SK-N-SH (cell line): ENCODE data around the gene BSN. TPM values are rescaled to one million over a fixed set of nuclear protein-coding genes. Genes with fewer than 3 reads are reported as not detected.

ENCODE experiments used
- CTCF ChIA-PET: fragments of 300-600, 350-600 bp; formaldehyde crosslinking; extraction: SDS; loops from one replicate; lab custom pipeline; 2021; lab: Yijun Ruan, JAX
- POLR2A ChIA-PET: fragments of 350-600 bp; sonication (Branson Sonifier 250); formaldehyde crosslinking; extraction: SDS; loops from one replicate; lab custom pipeline; 2020; ENCODE audit warnings: antibody characterized with exemption, inconsistent platforms; lab: Yijun Ruan, JAX
- DNase-seq: peaks from one replicate; pipeline ENCODE4 v3.0.0; 2012
- H2AFZ ChIP-seq: fragments of 200-600 bp; sonication (generic); 2 replicates; pipeline ENCODE4 v1.8.1; 2016; ENCODE audit warnings: antibody characterized with exemption, mild to moderate bottlenecking, low read depth
- H3F3A ChIP-seq: fragments of 200-600 bp; sonication (generic); replicated peaks from 2 replicates; pipeline ENCODE3; 2016; ENCODE audit warnings: antibody characterized with exemption, mild to moderate bottlenecking; ENCODE audit not compliant: insufficient read depth
- H3K27ac ChIP-seq, 2 experiments: fragments of 200-500 bp in 1 of 2; fragments of 200-600 bp in 1 of 2; sonication (Bioruptor generic) in 1 of 2; sonication (generic), shearing (Covaris generic) in 1 of 2; 2 replicates each; pipeline versions ENCODE4 v1.5.1 to v1.6.1; 2014 to 2016; ENCODE audit warnings: low read depth in 2 of 2, inconsistent platforms in 1 of 2, low read length in 1 of 2, mild to moderate bottlenecking in 1 of 2, mixed read lengths in 1 of 2
- H3K27me3 ChIP-seq: fragments of 200-600 bp; sonication (generic), shearing (Covaris generic); 2 replicates; pipeline ENCODE4 v1.6.1; 2016; ENCODE audit warnings: mixed run types; ENCODE audit not compliant: insufficient read depth
- H3K36me3 ChIP-seq, 2 experiments: fragments of 200-500 bp in 1 of 2; fragments of 200-600 bp in 1 of 2; sonication (Bioruptor generic) in 1 of 2; sonication (generic) in 1 of 2; replicated peaks in 1 of 2; 2 replicates each; pipeline versions ENCODE3 to v1.5.1; 2014 to 2016; ENCODE audit warnings: low read length in 1 of 2, mild to moderate bottlenecking in 1 of 2; ENCODE audit not compliant: insufficient read depth in 2 of 2, control insufficient read depth in 1 of 2
- H3K4me1 ChIP-seq, 2 experiments: fragments of 200-500 bp in 1 of 2; fragments of 200-600 bp in 1 of 2; sonication (Bioruptor generic) in 1 of 2; sonication (generic), shearing (Covaris generic) in 1 of 2; 2 replicates each; pipeline versions ENCODE4 v1.5.1 to v1.6.1; 2014 to 2016; ENCODE audit warnings: low read depth in 1 of 2, low read length in 1 of 2, mixed run types in 1 of 2; ENCODE audit not compliant: insufficient read depth in 2 of 2, control insufficient read depth in 1 of 2
- H3K4me2 ChIP-seq: fragments of 200-600 bp; sonication (generic), shearing (Covaris generic); 2 replicates; pipeline ENCODE4 v1.6.1; 2017; ENCODE audit warnings: mixed run types
- H3K4me3 ChIP-seq, 2 experiments: fragments of 200-500 bp in 1 of 2; fragments of 200-600 bp in 1 of 2; sonication (Bioruptor generic) in 1 of 2; sonication (generic), shearing (Covaris generic) in 1 of 2; 2 replicates each; pipeline versions ENCODE4 v1.5.1 to v1.8.1; 2014 to 2016; ENCODE audit warnings: low read depth in 2 of 2, inconsistent platforms in 1 of 2, low read length in 1 of 2, mild to moderate bottlenecking in 1 of 2, mixed read lengths in 1 of 2, moderate library complexity in 1 of 2
- H3K79me2 ChIP-seq: fragments of 200-600 bp; sonication (generic); 2 replicates; pipeline ENCODE4 v1.8.1; 2017; ENCODE audit warnings: mild to moderate bottlenecking; ENCODE audit not compliant: insufficient read depth
- H3K9ac ChIP-seq: fragments of 200-600 bp; sonication (generic); 2 replicates; pipeline ENCODE4 v1.6.1; 2017; ENCODE audit warnings: mixed run types
- H3K9me2 ChIP-seq: fragments of 200-600 bp; sonication (generic); 2 replicates; pipeline ENCODE4 v1.6.1; 2017; ENCODE audit warnings: mixed run types
- H3K9me3 ChIP-seq: fragments of 200-600 bp; sonication (generic); 2 replicates; pipeline ENCODE4 v1.6.1; 2017; ENCODE audit warnings: mixed run types, mild to moderate bottlenecking, moderate library complexity
- H4K20me1 ChIP-seq: fragments of 200-600 bp; sonication (generic); 2 replicates; pipeline ENCODE4 v1.6.1; 2017; ENCODE audit warnings: mild to moderate bottlenecking, mixed run types; ENCODE audit not compliant: insufficient read depth
- CHD2 ChIP-seq: fragments of 150-350 bp; IDR thresholded peaks from 2 replicates; pipeline ENCODE4 v1.6.1; 2018; ENCODE audit warnings: low read length; ENCODE audit not compliant: partially characterized antibody
- EP300 ChIP-seq, 2 experiments: IDR thresholded peaks; 2 replicates each; pipeline versions ENCODE4 v1.4.0 to v1.6.1; 2012; ENCODE audit warnings: borderline replicate concordance in 1 of 2, low read depth in 1 of 2, low read length in 1 of 2
- FOSL2 ChIP-seq: IDR thresholded peaks from 2 replicates; pipeline ENCODE4 v1.4.0; 2012; ENCODE audit warnings: low read depth, mild to moderate bottlenecking, moderate library complexity, borderline replicate concordance
- FOXM1 ChIP-seq: IDR thresholded peaks from 2 replicates; pipeline ENCODE4 v1.4.0; 2012; ENCODE audit warnings: low read depth, mild to moderate bottlenecking
- GABPA ChIP-seq: IDR thresholded peaks from 2 replicates; pipeline ENCODE4 v1.4.0; 2012; ENCODE audit warnings: low read depth, mild to moderate bottlenecking
- GATA2 ChIP-seq: sonication (generic); formaldehyde crosslinking; IDR thresholded peaks from 2 replicates; pipeline ENCODE4 v1.5.0; 2020; ENCODE audit warnings: mild to moderate bottlenecking, missing genetic modification reagents
- IRF3 ChIP-seq: fragments of 150-350 bp; IDR thresholded peaks from 2 replicates; pipeline ENCODE4 v1.6.1; 2016; ENCODE audit warnings: mild to moderate bottlenecking, low read depth, low read length
- MEF2A ChIP-seq: IDR thresholded peaks from 2 replicates; pipeline ENCODE4 v1.4.0; 2012; ENCODE audit warnings: low read depth, borderline replicate concordance
- NRF1 ChIP-seq: IDR thresholded peaks from 2 replicates; pipeline ENCODE4 v1.6.1; 2012; ENCODE audit warnings: low read depth, mild to moderate bottlenecking, low read length
- RAD21 ChIP-seq: IDR thresholded peaks from 2 replicates; pipeline ENCODE4 v1.6.1; 2012; ENCODE audit warnings: mild to moderate bottlenecking, low read length
- RXRA ChIP-seq: IDR thresholded peaks from 2 replicates; pipeline ENCODE4 v1.4.0; 2012; ENCODE audit warnings: low read depth, mild to moderate bottlenecking, borderline replicate concordance
- SMC3 ChIP-seq: IDR thresholded peaks from 2 replicates; pipeline ENCODE4 v1.6.1; 2012; ENCODE audit warnings: low read depth, low read length, improper control_type of control experiment
- TCF12 ChIP-seq: IDR thresholded peaks from 2 replicates; pipeline ENCODE4 v1.4.0; 2012
- YY1 ChIP-seq: IDR thresholded peaks from 2 replicates; pipeline ENCODE4 v1.4.0; 2012; ENCODE audit warnings: low read depth, mild to moderate bottlenecking
- ZBTB33 ChIP-seq: IDR thresholded peaks from 2 replicates; pipeline ENCODE4 v1.4.0; 2012; ENCODE audit warnings: low read depth, borderline replicate concordance
- WGBS: methylation state at CpG from one replicate; pipeline ENCODE4 v1.1.6; 2017; ENCODE audit warnings: low lambda C conversion rate; 5-methylcytosine and 5-hydroxymethylcytosine counted together
- polyA plus RNA-seq, 3 experiments: library from polyadenylated mRNA; depleted of rRNA; stranded (reverse); fragments of >200 nt; gene quantifications; 2 replicates each; pipeline ENCODE4 v1.2.3, GENCODE V29; 2012

Gene BSN
- polyA plus RNA-seq, 1 of the 3 experiments (the other 2 are of a cell fraction), result 0.07 TPM

- Histone ChIP-seq H3K9ac (no peak overlapping the region), H3K27ac (no peak overlapping the region), H3K4me1 (peaks cover 0 to 9% of the 10 kb centered on the region in 2 experiments; a peak in 1 of 4 replicates)
- 50% methylated on average over 8 of the region's 8 CpGs for WGBS
- TF ChIP-seq IRF3, result no peak
- TF ChIP-seq GATA2 (CRISPR knock-in tag), result no peak
- TF ChIP-seq MEF2A, result no peak
- TF ChIP-seq EP300 (IDR thresholded peaks at IDR 0.05; ENCODE audit: borderline replicate concordance in 1 of 2, low read depth in 1 of 2, low read length in 1 of 2), result no peak
- TF ChIP-seq FOXM1, result no peak
- no peak for TF ChIP-seq RAD21
- TF ChIP-seq YY1, result no peak
- TF ChIP-seq, all 33 proteins: peak for 0
- H2AFZ ChIP-seq, result no peak overlapping the region
- H3K4me2 ChIP-seq, result no peak overlapping the region
- POLR2A ChIA-PET, result no interaction called here
- no peaks in the 10 kb centered on the region for H3K79me2 ChIP-seq
- H3K9me3 ChIP-seq, result no peaks in the 10 kb centered on the region
- CTCF ChIA-PET, result interaction anchor here (1.9 to 3.3 kb wide), 2 partner anchors 27 to 105 kb away, joined by 8 to 13 read pairs; no protein-coding TSS in a partner anchor
- no peaks in the 10 kb centered on the region for H4K20me1 ChIP-seq
- H3K4me3 ChIP-seq, result no peak overlapping the region
- no peaks in the 10 kb centered on the region for H3K36me3 ChIP-seq
- H3K9me2 ChIP-seq, result no peaks in the 10 kb centered on the region
- no peaks in the 10 kb centered on the region for H3K27me3 ChIP-seq
- H3F3A ChIP-seq, result no peaks in the 10 kb centered on the region
- DNase-seq, result no peak
These were observed 90.4 kb downstream of the BSN start for GRCh38 chr3:49644684-49645083.

- Histone ChIP-seq H3K9me3 (no peaks in the 10 kb centered on the region), H3F3A (no peaks in the 10 kb centered on the region), H2AFZ (no peak overlapping the region), H3K4me1 (peaks cover 0 to 9% of the 10 kb centered on the region in 2 experiments; a peak in 1 of 4 replicates), H3K4me3 (no peak overlapping the region), H3K27me3 (no peaks in the 10 kb centered on the region), H3K36me3 (no peaks in the 10 kb centered on the region), H3K9ac (no peak overlapping the region), H4K20me1 (no peaks in the 10 kb centered on the region), H3K27ac (no peak overlapping the region), H3K4me2 (no peak overlapping the region), H3K79me2 (no peaks in the 10 kb centered on the region), H3K9me2 (no peaks in the 10 kb centered on the region)
- no peak for DNase-seq
- 54% methylated on average over 3 of the region's 3 CpGs for WGBS
- ChIA-PET CTCF (interaction anchor here (3.5 kb wide), 1 partner anchor 106 kb away, joined by 19 read pairs; no protein-coding TSS in a partner anchor), POLR2A (no interaction called here)
- no peak for TF ChIP-seq NRF1
- no peak for TF ChIP-seq TCF12
- TF ChIP-seq SMC3, result no peak
- no peak for TF ChIP-seq RAD21
- TF ChIP-seq YY1, result no peak
- TF ChIP-seq EP300 (IDR thresholded peaks at IDR 0.05; ENCODE audit: borderline replicate concordance in 1 of 2, low read depth in 1 of 2, low read length in 1 of 2), result no peak
- no peak for TF ChIP-seq ZBTB33
- no peak for TF ChIP-seq FOSL2
- no peak for TF ChIP-seq GABPA
- TF ChIP-seq RXRA, result no peak
- TF ChIP-seq CHD2, result no peak
- no peak for TF ChIP-seq FOXM1
- TF ChIP-seq IRF3, result no peak
These were observed 92.0 kb downstream of the BSN start for GRCh38 chr3:49646236-49646635.
